GM21825 (cell line): Measurements from ENCODE around the gene FHOD3.

Experiments
- ATAC-seq: cut with Tn5 transposase; IDR thresholded peaks from one replicate; pipeline ENCODE4 v1.9.1; 2021; ENCODE audit warnings: mild to moderate bottlenecking, moderate library complexity; ENCODE audit not compliant: unreplicated experiment

FHOD3 gene

DNA sequence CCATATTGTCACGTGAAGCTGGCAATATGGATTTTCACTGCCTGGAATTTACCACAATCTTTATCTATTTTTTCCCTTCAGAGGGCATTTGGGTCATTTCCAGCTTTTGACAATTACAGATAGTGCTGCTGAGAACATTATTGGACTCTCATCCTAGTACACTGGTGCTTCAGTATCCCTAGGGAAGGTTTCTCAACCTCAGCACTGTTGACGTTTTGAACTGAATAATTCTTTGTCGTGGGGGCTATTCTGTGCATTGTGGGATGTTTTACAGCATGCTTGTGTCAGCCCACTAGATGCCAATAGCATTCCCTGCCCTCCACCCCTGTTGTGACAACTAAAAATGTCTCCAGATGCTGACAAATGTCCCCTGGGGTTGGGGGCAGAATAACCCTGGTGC is 345.5 kb downstream of the FHOD3 start:
- ATAC-seq = no peak

DNA sequence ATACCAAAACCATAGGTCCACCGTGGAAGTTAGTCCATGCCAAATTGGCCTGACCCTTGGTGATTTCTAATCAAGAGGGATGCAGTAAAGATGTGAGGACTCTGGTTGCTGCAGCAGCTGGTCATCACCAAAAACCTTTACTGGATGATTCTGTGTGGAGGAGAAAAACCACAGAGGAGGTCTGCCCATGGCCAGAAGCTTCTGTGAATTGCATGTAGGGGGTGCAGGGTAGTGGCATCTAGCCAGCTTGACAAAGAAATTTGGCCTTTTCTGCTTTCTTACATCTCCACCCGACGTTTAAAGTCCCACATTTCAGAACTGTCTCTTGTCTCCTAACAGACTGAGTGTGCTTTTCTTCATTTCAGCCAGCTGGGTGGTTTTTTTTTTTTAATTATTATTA is 351.3 kb downstream of the FHOD3 start:
- no peak for ATAC-seq

DNA sequence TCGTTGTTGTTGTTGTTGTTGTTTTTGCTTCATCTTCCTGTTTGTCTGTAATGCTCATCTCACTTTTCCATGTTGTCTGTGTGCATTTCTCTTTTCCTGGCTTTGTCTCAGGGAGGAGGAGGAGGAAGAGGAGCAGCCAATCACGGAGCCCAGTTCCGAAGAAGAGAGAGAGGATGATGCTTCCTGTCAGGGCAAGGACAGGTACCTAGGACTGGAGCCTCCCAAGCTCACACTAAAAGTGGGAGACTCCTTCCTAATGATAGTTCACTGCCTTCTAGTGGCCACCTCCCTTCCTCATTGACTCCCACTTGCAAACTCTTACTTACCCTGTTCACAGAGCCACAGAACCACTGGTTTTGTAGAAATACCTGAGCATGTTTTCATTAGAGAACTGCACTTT is 351.7 kb downstream of the FHOD3 start:
- ATAC-seq = no peak

DNA sequence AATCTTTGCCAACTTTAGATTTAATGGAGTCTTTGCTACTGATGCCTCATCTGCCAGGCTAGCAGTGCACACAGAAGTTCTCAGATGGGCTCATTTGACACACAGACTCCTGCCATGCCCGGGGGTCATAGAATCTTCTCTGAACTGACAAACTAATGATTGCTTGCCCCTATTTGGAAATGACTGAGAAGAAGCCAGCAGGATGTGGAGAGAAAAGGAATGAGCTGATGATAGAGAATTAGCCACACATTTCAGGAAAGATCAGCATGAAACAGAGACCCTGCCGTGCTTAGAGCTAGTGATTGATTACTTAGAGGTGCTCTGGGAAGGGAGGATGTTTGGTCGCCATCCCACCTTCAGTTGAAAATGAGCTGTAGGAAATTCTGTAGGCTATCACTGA is 352.8 kb downstream of the FHOD3 start:
- no peak for ATAC-seq

DNA sequence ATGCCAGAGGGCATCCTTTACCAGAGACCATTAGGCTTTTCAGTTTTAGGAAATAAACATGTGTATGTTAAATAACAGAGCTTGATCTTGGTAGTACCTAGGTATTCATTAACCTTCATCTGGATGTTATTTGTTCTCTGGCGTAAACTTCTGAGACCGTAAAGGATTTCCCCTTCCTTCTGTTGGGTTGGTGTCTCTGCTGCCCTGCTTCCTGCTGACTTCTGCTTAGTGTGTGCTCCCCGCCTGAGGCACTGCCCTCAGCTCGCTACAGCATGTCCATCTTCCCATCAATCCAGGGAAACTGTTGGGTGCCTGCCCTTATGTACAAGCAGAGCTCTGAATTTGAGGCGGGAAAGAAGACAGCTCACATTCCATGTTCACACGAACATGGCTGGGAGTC is 353.4 kb downstream of the FHOD3 start:
- peak; percentile 76 for ATAC-seq

DNA sequence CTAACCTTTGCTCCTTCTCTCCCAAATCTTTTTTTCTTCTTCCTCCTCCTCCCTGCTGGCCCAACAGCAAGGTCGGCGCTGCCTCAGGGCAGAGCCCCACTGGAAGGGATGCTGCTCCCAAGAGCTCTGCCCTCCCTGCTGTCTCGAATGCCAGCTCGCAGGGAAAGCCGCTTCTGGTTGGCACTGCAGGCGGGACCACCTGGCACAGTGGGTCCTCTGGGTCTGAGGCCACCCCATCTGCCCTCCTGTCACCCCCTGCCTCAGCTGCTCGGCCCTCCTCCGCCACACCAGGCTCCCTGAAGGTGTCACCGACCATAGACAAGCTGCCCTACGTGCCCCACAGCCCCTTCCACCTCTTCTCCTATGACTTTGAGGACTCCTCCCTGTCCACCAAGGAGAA is 355.0 kb downstream of the FHOD3 start:
- ATAC-seq = no peak

DNA sequence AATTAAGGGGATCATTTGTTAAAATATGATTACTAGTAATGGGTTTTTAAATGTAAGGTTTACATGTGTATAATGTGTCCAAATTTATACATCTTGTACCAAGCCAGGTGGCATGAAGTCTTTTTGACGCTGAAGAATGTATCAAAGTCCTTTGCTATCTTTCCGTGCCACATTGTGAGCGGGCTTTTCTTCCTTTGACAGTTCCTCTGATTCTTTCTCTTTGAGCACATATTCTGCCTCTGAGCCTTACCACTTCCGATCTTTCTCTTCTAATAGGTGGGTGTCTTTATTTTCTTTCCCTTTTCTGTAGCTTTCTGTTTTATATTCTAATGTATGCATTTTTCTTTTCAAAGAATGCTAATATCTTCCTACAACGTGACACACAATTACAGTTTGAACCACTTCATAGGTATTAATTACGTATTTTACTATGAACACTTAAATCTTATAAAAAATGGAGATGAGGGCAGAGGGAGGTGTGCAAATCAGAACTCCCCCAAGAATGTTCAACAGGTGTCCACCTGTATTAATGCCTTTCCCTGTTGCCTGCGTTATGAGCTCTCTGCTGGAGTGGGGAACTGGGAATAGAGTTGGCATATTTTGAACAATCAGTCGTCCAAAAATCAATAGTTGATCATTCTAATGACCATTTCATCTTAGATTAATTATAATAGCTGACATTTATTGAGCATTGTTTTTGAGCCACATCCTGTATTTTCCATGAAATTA is 355.8 kb downstream of the FHOD3 start:
- no peak for ATAC-seq

DNA sequence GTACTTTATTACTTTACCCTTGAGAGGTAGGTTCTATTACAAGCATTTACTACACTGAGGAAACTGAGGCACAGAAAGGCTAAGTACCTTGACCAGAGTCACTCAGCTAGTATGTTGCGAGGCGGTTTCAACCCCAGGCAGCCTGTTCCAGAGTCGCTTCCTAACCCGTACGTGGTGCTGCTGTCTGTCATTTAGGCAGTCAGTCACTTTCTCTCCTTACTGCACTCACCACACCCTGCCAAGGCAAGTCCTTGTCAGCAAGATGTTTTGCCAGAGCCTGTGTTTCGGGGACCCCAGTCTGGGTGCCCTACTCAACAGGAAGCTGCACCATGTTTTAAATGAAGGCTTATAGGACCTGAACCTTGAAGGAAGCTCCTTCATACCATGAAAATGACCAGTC is 356.4 kb downstream of the FHOD3 start:
- no peak for ATAC-seq

DNA sequence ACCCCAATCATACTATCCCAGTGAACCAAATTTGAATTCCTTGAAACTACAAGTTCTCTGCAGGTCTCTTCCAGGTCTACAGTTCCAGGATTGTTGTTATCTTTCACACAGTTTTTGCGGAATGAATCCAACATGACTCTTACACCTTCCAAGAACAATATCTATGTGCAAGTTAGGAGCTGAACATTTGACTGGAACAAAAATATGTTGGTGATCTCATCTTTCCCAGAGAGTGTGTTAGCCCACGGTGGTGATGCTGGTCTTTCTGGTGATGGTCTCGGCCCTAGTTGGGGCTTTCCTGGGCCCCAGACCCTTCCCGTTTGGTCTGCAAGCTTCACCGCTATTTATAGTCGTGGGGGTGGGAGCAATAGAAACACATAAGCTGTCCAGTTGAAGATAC is 357.6 kb downstream of the FHOD3 start:
- no peak for ATAC-seq

DNA sequence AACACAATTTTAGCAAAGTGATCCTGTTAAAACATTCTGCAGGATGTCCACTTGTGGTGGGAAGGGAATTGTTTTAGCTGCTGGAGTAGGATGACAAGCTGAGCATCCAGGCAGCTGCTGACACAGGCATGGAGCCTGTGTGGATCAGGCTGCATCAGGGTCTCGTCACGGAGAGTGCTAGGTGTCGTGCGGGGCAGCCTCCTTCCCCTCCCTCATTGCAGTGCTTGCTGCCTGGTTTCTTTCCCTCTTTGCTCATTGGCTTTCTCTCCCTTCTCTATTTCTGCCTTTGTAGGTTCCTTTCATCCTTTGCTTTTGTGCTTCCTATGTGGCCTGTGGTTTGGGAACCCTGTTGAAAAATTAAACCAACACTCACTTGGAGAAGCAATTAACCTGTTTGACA is 358.4 kb downstream of the FHOD3 start:
- ATAC-seq = no peak

DNA sequence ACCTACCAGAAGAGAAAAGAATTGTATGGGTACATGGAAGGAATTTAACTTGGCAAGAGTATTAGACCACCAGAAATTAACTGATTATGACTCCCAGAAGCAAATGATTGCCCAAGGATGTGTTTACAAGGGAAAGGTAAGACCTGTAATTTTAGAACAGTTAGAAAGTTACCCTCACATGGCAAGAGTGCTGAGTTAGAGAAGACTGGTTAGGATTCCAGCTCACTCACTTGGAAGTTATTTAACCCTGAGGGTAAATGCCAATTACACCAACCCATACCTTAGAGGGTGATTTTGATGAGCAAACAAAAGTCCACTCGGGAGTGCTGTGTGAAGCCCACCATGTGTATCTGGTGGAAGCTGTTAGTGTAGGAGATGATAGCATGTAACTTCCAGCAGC is 361.1 kb downstream of the FHOD3 start:
- ATAC-seq = no peak

DNA sequence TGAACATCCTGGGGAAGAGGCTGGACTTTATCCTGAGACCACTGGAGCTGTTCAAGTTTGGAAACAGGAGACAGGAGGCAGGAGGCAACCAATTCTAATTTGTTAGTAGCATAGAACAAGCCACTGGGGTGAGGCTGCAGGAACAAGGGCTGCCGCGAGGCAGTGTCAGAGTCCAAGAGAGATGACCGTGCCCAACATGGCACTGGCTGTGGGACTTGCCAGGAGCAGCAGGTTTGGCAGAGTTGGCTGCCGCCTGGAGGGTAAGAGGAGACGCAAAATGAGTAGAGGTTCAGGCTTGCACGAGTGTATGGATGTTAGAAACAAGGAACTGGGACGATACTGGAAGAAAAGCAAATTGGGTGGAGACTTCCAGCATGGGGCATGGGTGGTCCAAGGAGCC is 362.8 kb downstream of the FHOD3 start:
- ATAC-seq = no peak

DNA sequence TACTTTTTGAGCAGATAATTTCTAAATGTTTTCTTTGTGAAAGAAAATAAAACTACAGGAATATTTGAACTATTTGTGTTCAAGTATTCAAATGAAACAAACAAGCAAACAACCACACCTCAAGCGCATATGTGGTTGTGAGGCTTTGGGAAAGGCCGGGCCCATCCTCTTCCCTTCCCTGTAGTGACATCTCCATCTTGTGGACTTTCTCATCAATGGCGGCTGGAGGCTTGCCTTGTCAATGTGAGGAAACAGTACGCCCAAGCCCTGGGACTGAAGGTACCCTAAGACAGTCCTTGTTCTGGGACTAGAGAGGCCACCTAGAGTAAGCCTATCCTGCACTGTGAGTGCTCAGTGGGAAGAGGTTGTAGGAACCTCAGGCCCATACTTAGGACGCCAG is 364.5 kb downstream of the FHOD3 start:
- ATAC-seq = no peak

DNA sequence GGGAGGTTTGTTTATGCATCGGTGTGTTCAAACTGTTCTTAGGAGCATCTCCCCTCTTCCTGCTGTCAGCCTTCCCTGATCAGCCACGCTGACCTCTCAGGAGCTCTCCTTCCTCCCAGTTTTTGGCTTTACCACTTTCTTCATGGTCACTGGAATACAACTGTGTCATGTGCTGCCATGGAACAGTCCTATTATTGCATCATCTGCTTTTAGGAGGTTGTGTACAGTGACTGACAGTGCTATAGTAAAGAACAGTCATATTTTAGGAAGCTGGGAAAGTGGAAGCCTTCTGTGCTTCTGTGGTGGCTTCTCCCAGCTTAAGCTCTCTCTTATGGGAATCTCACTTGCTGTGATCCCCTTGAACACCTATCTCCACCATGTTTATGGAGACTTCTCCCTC is 365.8 kb downstream of the FHOD3 start:
- ATAC-seq = no peak

DNA sequence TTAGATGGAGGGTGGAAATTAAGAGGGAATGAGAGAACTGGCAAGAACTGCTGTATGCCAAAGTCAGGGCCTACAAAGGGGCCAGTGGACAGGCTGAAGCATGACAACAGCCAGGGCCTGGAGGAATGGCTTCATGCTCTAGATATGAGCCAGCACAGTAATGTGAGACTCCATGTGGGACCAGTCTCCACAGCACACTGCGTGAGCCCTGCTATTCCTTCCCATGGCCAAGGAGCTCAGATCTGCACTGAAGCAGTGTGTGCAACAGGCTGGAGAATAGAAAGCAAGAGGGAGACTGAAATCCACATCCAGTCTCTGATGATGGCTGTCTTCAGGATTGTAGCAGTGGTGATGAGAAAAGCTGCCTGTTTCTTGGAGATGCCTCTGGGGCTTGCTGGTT is 368.4 kb downstream of the FHOD3 start:
- no peak for ATAC-seq

DNA sequence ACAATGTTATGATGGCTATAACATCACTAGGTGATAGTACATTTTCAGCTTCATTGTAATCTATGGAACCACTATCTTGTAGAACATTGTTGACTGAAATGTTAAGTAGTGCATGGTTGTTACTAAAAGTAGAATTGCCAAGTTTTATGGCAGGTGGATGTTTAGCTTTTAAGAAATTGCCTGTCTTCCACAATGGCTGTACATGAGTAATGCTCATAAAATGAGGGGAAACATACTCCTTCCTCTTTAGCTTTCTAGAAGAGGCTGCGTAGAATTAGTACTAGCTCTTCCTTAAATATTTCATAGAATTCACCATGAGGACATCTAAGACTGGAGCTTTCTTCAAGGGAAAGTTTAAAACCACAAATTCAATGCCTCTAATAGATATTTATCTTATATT is 370.3 kb downstream of the FHOD3 start:
- ATAC-seq = no peak

DNA sequence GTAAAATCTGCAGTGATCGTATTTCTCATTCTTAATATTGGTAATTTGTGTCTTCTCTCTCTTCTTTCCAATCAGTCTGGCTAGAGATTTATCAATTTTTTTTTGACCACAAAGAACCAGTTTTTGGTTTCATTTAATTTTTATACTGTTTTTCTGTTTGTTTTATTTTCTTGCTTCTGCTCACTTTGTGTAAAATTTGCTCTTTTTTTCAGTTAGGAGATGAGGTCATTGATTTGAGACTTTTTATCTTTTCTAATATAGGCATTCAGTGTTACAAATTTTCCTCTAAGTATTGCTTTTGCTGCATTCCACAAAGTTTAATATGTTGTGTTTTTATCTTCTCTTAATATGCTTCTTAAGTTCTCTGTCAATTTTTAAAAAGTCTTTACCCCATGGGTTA is 370.8 kb downstream of the FHOD3 start:
- no peak for ATAC-seq

DNA sequence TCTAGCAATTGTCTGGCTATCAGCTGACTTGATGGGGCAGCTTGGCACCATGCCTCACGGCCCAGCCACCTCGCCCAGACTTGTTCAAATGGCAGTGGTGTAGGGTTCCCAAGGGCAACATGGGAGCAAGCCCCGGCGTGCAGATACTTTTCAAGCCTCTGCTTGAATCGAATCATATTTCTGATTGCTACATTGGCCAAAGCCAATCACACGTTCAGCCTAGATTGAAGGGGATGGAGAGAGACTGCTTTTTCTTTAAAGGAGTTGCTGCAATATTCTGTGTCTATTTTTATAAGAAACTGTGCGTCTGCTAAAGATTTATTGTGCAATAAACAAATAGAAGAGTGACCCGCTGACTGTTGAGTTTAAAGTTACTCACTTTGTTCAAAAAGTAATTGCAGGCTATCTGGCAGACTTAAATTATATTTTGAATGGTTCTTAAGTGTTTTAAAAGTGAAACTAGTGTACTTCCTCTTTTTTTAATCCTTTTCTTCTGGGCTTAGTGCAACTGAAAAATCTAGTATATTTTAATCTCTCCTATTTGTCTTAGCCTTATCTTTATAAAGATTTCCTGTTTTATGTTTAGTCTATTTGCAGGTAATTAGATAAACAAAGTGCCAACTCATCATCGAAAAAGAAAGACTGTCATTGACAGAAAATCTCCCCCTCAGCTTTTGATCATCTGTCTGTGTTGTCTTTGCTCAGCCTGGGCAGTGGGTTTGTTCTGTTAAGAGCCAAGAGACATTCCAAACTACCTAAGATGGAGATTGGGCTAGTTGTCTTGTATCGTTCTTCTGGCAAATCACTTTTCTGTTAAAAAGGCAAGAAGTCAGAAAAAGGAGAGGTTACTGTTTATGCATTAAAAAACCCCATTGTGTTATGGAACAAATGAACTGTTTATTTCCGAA is 375.2 kb downstream of the FHOD3 start:
- no peak for ATAC-seq

DNA sequence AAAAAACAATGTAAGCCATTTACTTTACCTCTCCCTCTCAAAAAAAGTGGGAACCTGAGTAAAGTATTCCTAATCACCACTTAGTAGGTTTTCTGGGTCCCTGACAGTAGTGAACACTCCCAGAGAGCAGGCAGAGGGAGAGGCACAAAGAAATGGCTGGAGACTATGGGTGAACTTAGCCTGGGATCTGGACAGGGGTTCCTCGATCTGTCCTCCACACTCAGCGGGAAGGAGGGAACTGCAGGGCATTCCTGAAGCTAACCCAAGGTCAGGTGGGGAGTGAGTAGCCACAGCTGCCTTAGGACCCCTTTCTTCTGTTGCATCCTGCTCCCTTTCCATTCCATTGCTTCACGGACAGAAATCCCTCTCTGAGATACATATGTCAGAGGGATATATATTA is 375.9 kb downstream of the FHOD3 start:
- no peak for ATAC-seq

DNA sequence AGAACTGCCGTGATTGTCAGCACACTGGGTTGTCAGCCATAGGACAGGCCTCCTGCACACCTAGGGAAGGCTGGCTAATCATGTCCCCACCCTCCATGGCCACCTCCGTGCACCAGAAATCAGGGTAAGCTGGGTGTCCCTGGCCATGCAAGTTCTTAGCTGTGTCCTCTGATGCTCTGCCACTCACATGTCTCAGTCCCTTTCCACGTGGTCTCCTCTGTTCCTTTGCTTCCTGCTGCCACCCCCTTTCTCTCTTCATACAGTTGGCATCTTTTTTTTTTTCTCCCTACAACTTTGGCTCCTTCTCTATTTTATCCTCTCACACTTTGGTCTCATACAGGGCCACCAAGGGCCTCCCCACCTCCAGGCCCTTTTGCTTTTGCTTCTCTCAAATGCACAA is 377.6 kb downstream of the FHOD3 start:
- no peak for ATAC-seq

DNA sequence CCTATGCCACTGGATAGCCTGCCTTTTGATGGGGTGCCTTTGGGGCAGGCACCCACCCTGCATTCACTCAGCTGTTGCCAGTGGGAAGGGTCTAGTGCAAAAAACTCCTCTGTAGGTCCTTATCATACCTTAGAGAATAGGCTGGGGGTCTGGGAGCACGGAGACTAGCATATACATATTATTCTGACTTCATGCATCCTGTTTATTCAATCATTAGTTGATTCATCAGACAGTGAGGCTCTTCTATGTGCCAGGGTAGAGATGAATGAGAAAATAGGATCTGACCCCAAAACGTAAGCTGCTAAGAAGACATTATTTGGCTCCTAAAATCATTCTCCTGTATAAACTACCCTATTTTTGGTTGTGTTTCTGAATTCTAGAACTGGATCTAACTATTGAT is 378.0 kb downstream of the FHOD3 start:
- no peak for ATAC-seq

DNA sequence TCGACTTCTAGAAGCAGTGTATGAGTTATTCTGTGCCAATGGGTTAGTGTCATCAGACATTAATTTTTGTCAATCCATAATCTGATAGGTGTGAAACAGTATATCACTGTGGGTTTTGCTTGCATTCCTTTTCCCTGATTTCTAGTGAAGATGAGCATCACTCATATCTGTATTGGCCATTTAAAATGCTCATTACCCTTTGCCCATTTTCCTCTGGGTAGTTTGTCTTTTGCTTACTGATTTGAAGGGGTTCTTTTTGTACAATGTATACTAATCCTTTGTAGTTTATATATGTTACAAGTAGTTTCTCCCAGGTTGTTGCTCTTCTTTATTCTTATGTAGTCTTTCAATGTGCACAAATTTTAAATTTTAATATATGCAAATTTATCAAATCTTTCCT is 379.1 kb downstream of the FHOD3 start:
- no peak for ATAC-seq
